K562 (cell line): ENCODE data around the gene SLC4A3. TPM values are rescaled to one million over a fixed set of nuclear protein-coding genes. Genes with fewer than 3 reads are reported as not detected.

Experiments used
- ATAC-seq: fragments of 200-7000 bp; cut with Tn5 transposase; 3 replicates; pipeline ENCODE4 v1.9.1; 2020; ENCODE audit warnings: moderate library complexity
- BruUV-seq: library from RNA; stranded (reverse); fragments of 400-500 nt; replicated peaks from 2 replicates; lab custom pipeline; 2021; lab: Mats Ljungman, UMichigan
- CTCF ChIA-PET: fragments of 300-600 bp; formaldehyde crosslinking; extraction: SDS; loops from one replicate; lab custom pipeline; 2021; ENCODE audit warnings: low intra/inter-chr PET ratio; lab: Yijun Ruan, JAX
- POLR2A ChIA-PET: fragments of 300-600, 350-650 bp; sonication (Branson Sonifier 250); formaldehyde crosslinking; extraction: SDS; loops from one replicate; lab custom pipeline; 2021; ENCODE audit warnings: antibody characterized with exemption, inconsistent platforms; lab: Yijun Ruan, JAX
- DNase-seq, 4 experiments: peaks; one replicate each; pipeline versions ENCODE4 v3.0.0 to v3.0.0-alpha.2; 2011 to 2018; ENCODE audit warnings: low spot score in 3 of 4, mixed read lengths in 3 of 4; ENCODE audit errors: extremely low read depth in 1 of 4
- FAIRE-seq: peaks from 2 replicates; lab custom pipeline; 2011; peaks lifted over from hg19 to GRCh38; lab: Jason Lieb, UNC
- H2AFZ ChIP-seq: 2 replicates; pipeline ENCODE4 v1.6.0; 2011; ENCODE audit warnings: low read depth, low read length, control low read depth, inconsistent platforms
- H3K27ac ChIP-seq: fragments of 200-600 bp; 3 replicates; pipeline ENCODE4 v1.8.0; 2011; ENCODE audit warnings: low read depth, mild to moderate bottlenecking, control low read depth, inconsistent platforms, low read length, moderate library complexity, mixed read lengths; ENCODE audit errors: extremely low read depth
- H3K27me3 ChIP-seq, 2 experiments: fragments of 300-600 bp in 1 of 2; 2 replicates in 1 of 2; 3 replicates in 1 of 2; pipeline versions ENCODE4 v1.6.0 to v1.8.0; 2011; ENCODE audit warnings: inconsistent platforms in 2 of 2, low read length in 2 of 2, mild to moderate bottlenecking in 1 of 2, mixed read lengths in 1 of 2, moderate library complexity in 1 of 2; ENCODE audit not compliant: control insufficient read depth in 2 of 2, insufficient read depth in 2 of 2
- H3K36me3 ChIP-seq: fragments of 300-600 bp; 3 replicates; pipeline ENCODE4 v1.8.0; 2011; ENCODE audit warnings: mild to moderate bottlenecking, low read length, inconsistent platforms; ENCODE audit not compliant: control insufficient read depth, insufficient read depth
- H3K4me1 ChIP-seq, 2 experiments: fragments of 200-600 bp in 1 of 2; replicated peaks in 1 of 2; 2 replicates in 1 of 2; 3 replicates in 1 of 2; pipeline versions ENCODE4 v1.5.1 to v1.8.0; 2011; ENCODE audit warnings: inconsistent platforms in 2 of 2, low read length in 2 of 2, mild to moderate bottlenecking in 1 of 2, mixed read lengths in 1 of 2, moderate library complexity in 1 of 2; ENCODE audit not compliant: control insufficient read depth in 2 of 2, insufficient read depth in 2 of 2
- H3K4me2 ChIP-seq: 2 replicates; pipeline ENCODE4 v1.6.1; 2011; ENCODE audit warnings: low read length, control low read depth, inconsistent platforms, mixed read lengths; ENCODE audit not compliant: insufficient read depth
- H3K4me3 ChIP-seq: fragments of 200-600 bp; sonication (generic), shearing (Covaris generic); 2 replicates; pipeline ENCODE4 v1.5.1; 2016; ENCODE audit warnings: control low read depth, inconsistent platforms
- H3K79me2 ChIP-seq: fragments of 200-600 bp; 3 replicates; pipeline ENCODE4 v1.8.0; 2011; ENCODE audit warnings: low read length, inconsistent platforms; ENCODE audit not compliant: control insufficient read depth, insufficient read depth
- H3K9ac ChIP-seq, 2 experiments: 2 replicates each; pipeline versions ENCODE4 v1.6.0 to v1.6.1; 2011; ENCODE audit warnings: low read depth in 2 of 2, low read length in 2 of 2, control low read depth in 1 of 2, inconsistent platforms in 1 of 2, mild to moderate bottlenecking in 1 of 2, mixed read lengths in 1 of 2; ENCODE audit not compliant: insufficient read depth in 1 of 2
- H3K9me1 ChIP-seq: one replicate; pipeline ENCODE4 v1.6.0; 2011; ENCODE audit warnings: inconsistent platforms, mild to moderate bottlenecking, low read length, moderate library complexity; ENCODE audit not compliant: control insufficient read depth, insufficient read depth
- H3K9me3 ChIP-seq: replicated peaks from 2 replicates; pipeline ENCODE4 v1.5.1; 2011; ENCODE audit warnings: low read depth, low read length, inconsistent platforms; ENCODE audit not compliant: control insufficient read depth, insufficient read depth
- H4K20me1 ChIP-seq: replicated peaks from 2 replicates; pipeline ENCODE4 v1.6.1; 2011; ENCODE audit warnings: low read length, inconsistent platforms, mixed read lengths; ENCODE audit not compliant: control insufficient read depth, insufficient read depth
- ATF3 ChIP-seq, 2 experiments: fragments of 450-650 bp in 1 of 2; sonication (generic) in 1 of 2; formaldehyde crosslinking in 1 of 2; IDR thresholded peaks in 1 of 2; conservative IDR thresholded peaks in 1 of 2; 2 replicates each; pipeline versions ENCODE4 v1.6.1 to v1.8.1; 2016 to 2023; ENCODE audit warnings: mild to moderate bottlenecking in 2 of 2, moderate library complexity in 2 of 2, inconsistent platforms in 1 of 2, missing genetic modification reagents in 1 of 2
- CEBPB ChIP-seq: fragments of 450-650 bp; IDR thresholded peaks from 2 replicates; pipeline ENCODE4 v1.6.1; 2016; ENCODE audit warnings: missing genetic modification characterization, missing compliant biosample characterization
- CEBPG ChIP-seq, 3 experiments: fragments of 200-800 bp in 1 of 3; sonication (Bioruptor generic) in 1 of 3; sonication (generic) in 1 of 3; formaldehyde crosslinking in 1 of 3; IDR thresholded peaks in 2 of 3; conservative IDR thresholded peaks in 1 of 3; 2 replicates each; pipeline versions ENCODE4 v1.6.1 to v1.8.0; 2016 to 2022; ENCODE audit warnings: missing compliant biosample characterization in 2 of 3, missing genetic modification characterization in 2 of 3, mild to moderate bottlenecking in 1 of 3, missing genetic modification reagents in 1 of 3
- CEBPZ ChIP-seq: fragments of 150-350 bp; IDR thresholded peaks from 2 replicates; pipeline ENCODE4 v1.6.1; 2014; ENCODE audit warnings: low read depth, mild to moderate bottlenecking, low read length, borderline replicate concordance
- JUNB ChIP-seq: fragments of 450-650 bp; formaldehyde crosslinking; conservative IDR thresholded peaks from 2 replicates; pipeline ENCODE4 v1.4.0; 2020; ENCODE audit warnings: mild to moderate bottlenecking
- MTA1 ChIP-seq: fragments of 450-650 bp; IDR thresholded peaks from 2 replicates; pipeline ENCODE4 v1.6.1; 2017; ENCODE audit warnings: borderline replicate concordance
- TCFL5 ChIP-seq: fragments of 250-450 bp; sonication (Bioruptor Pico); conservative IDR thresholded peaks from 2 replicates; pipeline ENCODE4 v1.6.1; 2021; ENCODE audit warnings: mild to moderate bottlenecking, moderate library complexity, matching md5 sums
- WGBS: fragments of 100-300 bp; shearing (Covaris generic); methylation state at CpG from one replicate; pipeline ENCODE4 v1.1.6; 2016; ENCODE audit warnings: low coverage, mixed read lengths; ENCODE audit not compliant: insufficient coverage; ENCODE audit errors: missing lambda C conversion rate; 5-methylcytosine and 5-hydroxymethylcytosine counted together
- in situ Hi-C: fragments of 300-500 bp; cut with MboI; formaldehyde crosslinking; loops from 4 replicates; pipeline ENCODE4 v1.15.0; 2018; ENCODE audit warnings: inconsistent platforms, mixed read lengths
- intact Hi-C: fragments of 100-400 bp; cut with micrococcal nuclease; formaldehyde crosslinking; loops from 2 replicates; pipeline ENCODE4 v1.14.2; 2022
- polyA plus RNA-seq, 8 experiments: library from polyadenylated mRNA; depleted of rRNA in 4 of 8; stranded (reverse) in 5 of 8; unstranded in 3 of 8; fragments of >200 nt; fragmentation: Nextera tagmentation in 2 of 8; fragmentation: Illumina TruSeq in 1 of 8; extraction: Ambion mirVana in 2 of 8; extraction: Trizol in 1 of 8; gene quantifications; 2 replicates each; pipeline versions ENCODE4 v1.2.1 to v1.2.3, GENCODE V29; 2011 to 2014; ENCODE audit warnings: inconsistent platforms in 1 of 8, missing spikeins in 1 of 8
- total RNA-seq, 7 experiments: library from RNA; depleted of rRNA in 6 of 7; stranded (reverse); fragments of >200 nt in 6 of 7; fragmentation: Illumina TruSeq in 2 of 7; extraction: Trizol in 2 of 7; gene quantifications; 2 replicates each; pipeline versions ENCODE4 v1.2.1 to v1.2.3, GENCODE V29; 2011 to 2021; ENCODE audit warnings: low replicate concordance in 1 of 7

The SLC4A3 gene
- total and polyA plus RNA-seq, 9 of the 15 experiments (the other 6 are each of a cell fraction or from before 2014, with no cell fraction given), result 0.04 to 0.31 (median 0.16) TPM; not detected in 5

DNA sequence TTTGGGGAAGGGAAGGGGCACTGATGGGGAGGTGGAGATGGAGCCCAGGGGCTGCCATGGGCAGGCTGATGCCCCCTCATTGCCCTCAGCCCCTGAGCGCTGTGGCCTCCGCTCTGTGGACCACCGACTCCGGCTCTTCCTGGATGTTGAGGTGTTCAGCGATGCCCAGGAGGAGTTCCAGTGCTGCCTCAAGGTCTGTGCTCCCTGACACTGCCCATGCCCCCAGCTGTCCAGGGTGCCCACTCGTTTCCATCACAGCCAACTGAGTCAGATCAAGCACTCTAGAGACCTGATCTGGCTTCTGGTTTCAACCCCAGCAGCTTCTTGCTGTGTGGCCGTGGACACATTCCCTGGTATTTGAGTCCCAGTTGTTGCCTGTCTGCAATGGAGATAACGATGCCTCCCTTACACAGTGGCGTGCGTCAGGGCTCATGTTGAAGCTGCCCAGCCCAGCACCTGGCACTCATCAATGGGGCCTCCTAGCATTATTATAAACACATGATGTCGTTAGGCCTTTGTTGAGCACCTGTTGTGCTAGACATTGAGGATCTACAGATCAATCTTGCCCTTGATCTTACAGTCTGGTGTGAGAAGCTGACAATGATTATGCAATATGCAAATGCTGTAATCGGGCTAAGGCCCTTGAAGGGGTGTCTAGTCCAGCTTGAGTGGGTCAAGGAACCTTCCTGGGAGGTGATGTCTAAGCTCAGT lies 15.4 kb upstream of the SLC4A3 start:
- Histone ChIP-seq H3K9me3 (no peaks in the 10 kb centered on the region), H3K4me2 (no peak overlapping the region), H3K27ac (no peak overlapping the region), H3K27me3 (no peaks in the 10 kb centered on the region), H3K36me3 (no peaks in the 10 kb centered on the region), H3K4me1 (peaks cover 0 to 19% of the 10 kb centered on the region in 2 experiments; a peak in 2 of 5 replicates), H3K9me1 (no peaks in the 10 kb centered on the region), H3K4me3 (no peak overlapping the region), H3K9ac (peak overlapping the region in 1 of 2 experiments; percentile 35; a peak in 1 of 4 replicates), H4K20me1 (no peaks in the 10 kb centered on the region; the same call in 1 of the 2 replicates), H2AFZ (no peak overlapping the region), H3K79me2 (no peaks in the 10 kb centered on the region)
- DNase-seq (no peak), FAIRE-seq (no peak), ATAC-seq (no peak)
- WGBS, result 63% methylated on average over 11 of the region's 12 CpGs
- ChIA-PET POLR2A (interaction anchor here (0.9 to 1.6 kb wide), 2 partner anchors 10 to 22 kb away, joined by 4 to 5 read pairs; no protein-coding TSS in a partner anchor), CTCF (no interaction called here)
- BruUV-seq, result no TSS peak
- in situ Hi-C loops (no loop called here), intact Hi-C loops (no loop called here)
- TF ChIP-seq JUNB (CRISPR knock-in tag) (no peak), ATF3 (IDR thresholded peaks at IDR 0.05) (0 out of 2 replicates have a peak, but pooled peaks have one; percentile 24), ATF3 (CRISPR knock-in tag; conservative IDR thresholded peaks at IDR 0.05) (no peak), CEBPG (CRISPR knock-in tag; IDR thresholded peaks at IDR 0.05) (peak; percentile 26; the same call in 1 of the 2 replicates), CEBPG (tag; conservative IDR thresholded peaks at IDR 0.05 in 1 of 2, IDR thresholded peaks at IDR 0.05 in 1 of 2) (peak; percentile 46 to 52; a peak in 2 of 4 replicates), TCFL5 (no peak), CEBPB (tag) (peak; percentile 82), MTA1 (no peak), CEBPZ (no peak)
